ENCODE measurements around the gene TRIO.

- TF ChIP-seq, protein P1, sequence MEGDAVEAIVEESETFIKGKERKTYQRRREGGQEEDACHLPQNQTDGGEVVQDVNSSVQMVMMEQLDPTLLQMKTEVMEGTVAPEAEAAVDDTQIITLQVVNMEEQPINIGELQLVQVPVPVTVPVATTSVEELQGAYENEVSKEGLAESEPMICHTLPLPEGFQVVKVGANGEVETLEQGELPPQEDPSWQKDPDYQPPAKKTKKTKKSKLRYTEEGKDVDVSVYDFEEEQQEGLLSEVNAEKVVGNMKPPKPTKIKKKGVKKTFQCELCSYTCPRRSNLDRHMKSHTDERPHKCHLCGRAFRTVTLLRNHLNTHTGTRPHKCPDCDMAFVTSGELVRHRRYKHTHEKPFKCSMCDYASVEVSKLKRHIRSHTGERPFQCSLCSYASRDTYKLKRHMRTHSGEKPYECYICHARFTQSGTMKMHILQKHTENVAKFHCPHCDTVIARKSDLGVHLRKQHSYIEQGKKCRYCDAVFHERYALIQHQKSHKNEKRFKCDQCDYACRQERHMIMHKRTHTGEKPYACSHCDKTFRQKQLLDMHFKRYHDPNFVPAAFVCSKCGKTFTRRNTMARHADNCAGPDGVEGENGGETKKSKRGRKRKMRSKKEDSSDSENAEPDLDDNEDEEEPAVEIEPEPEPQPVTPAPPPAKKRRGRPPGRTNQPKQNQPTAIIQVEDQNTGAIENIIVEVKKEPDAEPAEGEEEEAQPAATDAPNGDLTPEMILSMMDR (conservative IDR thresholded peaks at IDR 0.05; ENCODE audit: low read depth, low read length), result no peak
- TF ChIP-seq EZH2phosphoT487 (IDR thresholded peaks at IDR 0.05; ENCODE audit: borderline replicate concordance, low read length) (no peak), EZH2 (IDR thresholded peaks at IDR 0.05; ENCODE audit: low read length, unreplicated experiment) (no peak)
These were observed 263.9 kb downstream of the TRIO start for GRCh38 chr5:14407051-14407450.
